Neural crest cell (in vitro differentiated cells): Measurements from ENCODE around the gene C19orf25. TPM values are rescaled to one million over a fixed set of nuclear protein-coding genes. Genes with fewer than 3 reads are reported as not detected.

ENCODE experiments used
- DNase-seq: peaks from one replicate; pipeline ENCODE4 v3.0.0; 2021; ENCODE audit warnings: low read depth, mixed read lengths, low spot score
- H3K27ac Mint-ChIP-seq: one replicate; pipeline ENCODE4 v1.8.0; 2021; ENCODE audit warnings: mild to moderate bottlenecking, mixed read lengths; ENCODE audit not compliant: unreplicated experiment
- H3K27me3 Mint-ChIP-seq: 2 replicates; pipeline ENCODE4 v1.8.0; 2021; ENCODE audit warnings: low read depth, mild to moderate bottlenecking, mixed read lengths
- H3K36me3 Mint-ChIP-seq: 2 replicates; pipeline ENCODE4 v1.8.0; 2021; ENCODE audit warnings: low read depth, mild to moderate bottlenecking, mixed read lengths
- H3K4me1 Mint-ChIP-seq: 2 replicates; pipeline ENCODE4 v1.8.0; 2021; ENCODE audit warnings: mixed read lengths
- H3K4me3 Mint-ChIP-seq: one replicate; pipeline ENCODE4 v1.8.0; 2021; ENCODE audit warnings: mild to moderate bottlenecking, mixed read lengths
- H3K9me3 Mint-ChIP-seq: 2 replicates; pipeline ENCODE4 v1.8.0; 2021; ENCODE audit warnings: mixed read lengths
- CTCF ChIP-seq: fragments of 200-600 bp; sonication (generic); conservative IDR thresholded peaks from 2 replicates; pipeline ENCODE4 v1.5.0; 2021; ENCODE audit warnings: antibody characterized with exemption, mild to moderate bottlenecking
- total RNA-seq: library from RNA; stranded (reverse); gene quantifications from 2 replicates; pipeline ENCODE4 v1.2.1, GENCODE V29; 2021

The C19orf25 gene
- total RNA-seq, 1 donor from 2014 or later = 41.5 TPM

- Mint-ChIP-seq H3K27ac (peak overlapping the region; percentile 35), H3K4me3 (no peak overlapping the region), H3K27me3 (no peaks in the 10 kb centered on the region), H3K36me3 (peaks cover 3% of the 10 kb centered on the region), H3K9me3 (no peaks in the 10 kb centered on the region), H3K4me1 (peaks cover 4% of the 10 kb centered on the region)
- no peak for TF ChIP-seq CTCF
- no peak for DNase-seq
Observed at GRCh38 chr19:1431759-1432506, 47.1 kb downstream of the C19orf25 start.

- Mint-ChIP-seq H3K36me3 (peaks cover under 1% of the 10 kb centered on the region), H3K9me3 (no peaks in the 10 kb centered on the region), H3K4me3 (no peak overlapping the region), H3K4me1 (peaks cover 4% of the 10 kb centered on the region), H3K27ac (no peak overlapping the region), H3K27me3 (no peaks in the 10 kb centered on the region)
- DNase-seq = no peak
- TF ChIP-seq CTCF = no peak
Observed at GRCh38 chr19:1430246-1430645, 48.8 kb downstream of the C19orf25 start.

GRCh38 chr19:1429750-1430149, 49.3 kb downstream of the C19orf25 start:
- Mint-ChIP-seq H3K36me3 (peaks cover 4% of the 10 kb centered on the region), H3K9me3 (no peaks in the 10 kb centered on the region), H3K27me3 (no peaks in the 10 kb centered on the region), H3K4me3 (no peak overlapping the region), H3K4me1 (peaks cover 8% of the 10 kb centered on the region), H3K27ac (no peak overlapping the region)
- DNase-seq = no peak
- no peak for TF ChIP-seq CTCF

GRCh38 chr19:1428738-1429391, 50.1 kb downstream of the C19orf25 start:
- Mint-ChIP-seq H3K36me3 (peaks cover 4% of the 10 kb centered on the region), H3K27ac (no peak overlapping the region)
- TF ChIP-seq CTCF = no peak

GRCh38 chr19:1427221-1427920, 51.6 kb downstream of the C19orf25 start:
- no peaks in the 10 kb centered on the region for H3K9me3 Mint-ChIP-seq
- H3K27me3 Mint-ChIP-seq = no peaks in the 10 kb centered on the region
- no peak overlapping the region for H3K27ac Mint-ChIP-seq
- no peak overlapping the region for H3K4me3 Mint-ChIP-seq
- peaks cover 7% of the 10 kb centered on the region for H3K36me3 Mint-ChIP-seq
- H3K4me1 Mint-ChIP-seq = peaks cover 14% of the 10 kb centered on the region
- DNase-seq = no peak
- no peak for TF ChIP-seq CTCF

More at GRCh38 chr19:1428738-1429391, 50.1 kb downstream of the C19orf25 start:
- Mint-ChIP-seq H3K4me1 (peaks cover 8% of the 10 kb centered on the region), H3K4me3 (no peak overlapping the region), H3K9me3 (no peaks in the 10 kb centered on the region), H3K27me3 (no peaks in the 10 kb centered on the region)
- no peak for DNase-seq
